ENCODE measurements around the gene FAM111B. TPM values are rescaled to one million over a fixed set of nuclear protein-coding genes. Genes with fewer than 3 reads are reported as not detected.

Gene FAM111B, protein sequence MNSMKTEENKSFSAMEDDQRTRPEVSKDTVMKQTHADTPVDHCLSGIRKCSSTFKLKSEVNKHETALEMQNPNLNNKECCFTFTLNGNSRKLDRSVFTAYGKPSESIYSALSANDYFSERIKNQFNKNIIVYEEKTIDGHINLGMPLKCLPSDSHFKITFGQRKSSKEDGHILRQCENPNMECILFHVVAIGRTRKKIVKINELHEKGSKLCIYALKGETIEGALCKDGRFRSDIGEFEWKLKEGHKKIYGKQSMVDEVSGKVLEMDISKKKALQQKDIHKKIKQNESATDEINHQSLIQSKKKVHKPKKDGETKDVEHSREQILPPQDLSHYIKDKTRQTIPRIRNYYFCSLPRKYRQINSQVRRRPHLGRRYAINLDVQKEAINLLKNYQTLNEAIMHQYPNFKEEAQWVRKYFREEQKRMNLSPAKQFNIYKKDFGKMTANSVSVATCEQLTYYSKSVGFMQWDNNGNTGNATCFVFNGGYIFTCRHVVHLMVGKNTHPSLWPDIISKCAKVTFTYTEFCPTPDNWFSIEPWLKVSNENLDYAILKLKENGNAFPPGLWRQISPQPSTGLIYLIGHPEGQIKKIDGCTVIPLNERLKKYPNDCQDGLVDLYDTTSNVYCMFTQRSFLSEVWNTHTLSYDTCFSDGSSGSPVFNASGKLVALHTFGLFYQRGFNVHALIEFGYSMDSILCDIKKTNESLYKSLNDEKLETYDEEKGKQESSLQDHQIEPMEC
- polyA plus RNA-seq (0.54 to 5.3 TPM (median 4.9 TPM) in 3 replicates), polyA minus RNA-seq (0.53 to 9.1 TPM (median 2.4 TPM) in 3 replicates)
- 0.15 TPM for polyA plus RNA-seq (2011; ENCODE audit: low read depth)
- polyA plus RNA-seq (2011; cell fraction: cytosol; rRNA removed) = 0.66 and 1.9 TPM in 2 replicates
- polyA plus RNA-seq (2011; cell fraction: nucleus; rRNA removed) = 0.64 and 1.1 TPM in 2 replicates
- 0.11 and 5.4 TPM in 2 replicates for polyA plus RNA-seq (2012; ENCODE audit: low replicate concordance)
- 1.3 TPM for polyA minus RNA-seq (2011; cell fraction: cytosol; rRNA and poly(A)+ RNA removed)
- 0.62 and 1.3 TPM in 2 replicates for polyA minus RNA-seq (2011; cell fraction: nucleus; rRNA and poly(A)+ RNA removed)

DNA sequence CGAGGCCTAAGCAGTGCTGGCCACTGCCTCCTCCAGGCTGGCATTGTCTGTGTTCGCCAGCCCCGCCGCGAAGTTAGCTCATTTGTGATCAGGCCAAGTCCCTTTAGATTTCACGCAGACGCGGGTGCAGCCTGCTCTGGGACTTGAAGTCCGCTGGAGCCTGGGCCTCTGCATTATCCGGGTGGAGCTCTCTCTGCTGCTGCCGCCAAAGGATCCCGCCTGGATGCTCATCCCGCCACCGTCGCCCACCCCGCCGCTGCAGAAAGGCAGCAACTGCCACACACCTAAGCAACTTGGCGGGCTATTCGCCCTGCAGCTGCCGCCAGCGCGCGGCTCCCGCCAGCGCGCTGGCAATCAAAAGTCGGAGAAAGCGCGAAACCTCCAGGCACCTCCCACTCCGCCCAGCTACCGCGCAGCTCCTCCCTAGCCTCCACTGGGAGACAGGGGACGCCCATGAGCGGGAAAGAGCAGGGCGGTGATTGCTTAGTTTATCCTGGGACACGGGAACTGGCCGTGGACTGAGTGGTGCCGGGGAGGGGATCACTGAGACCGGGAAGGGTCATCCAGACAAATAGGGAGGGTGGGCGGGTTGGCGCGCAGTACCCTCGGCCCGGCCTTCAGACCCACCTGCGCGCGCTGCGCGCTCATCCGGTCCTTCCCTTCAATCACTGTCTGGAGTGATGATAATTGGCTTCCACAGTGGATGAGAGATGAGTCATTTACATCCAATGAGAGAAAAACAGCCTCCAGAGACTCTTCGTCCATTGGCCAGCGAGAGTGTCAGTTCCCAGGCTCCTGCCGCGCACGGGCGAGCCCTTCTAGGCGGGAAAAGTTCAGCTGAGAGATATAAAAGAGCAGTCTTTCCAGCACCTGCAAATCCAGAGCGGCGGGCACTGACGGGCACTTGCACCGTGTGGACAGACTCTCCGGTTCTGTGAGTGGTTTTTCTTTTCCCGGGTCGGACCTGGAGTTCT, at the start of gene FAM111B:
TSS of gene FAM111B (plus strand) at position 875 of the 974 bp plus-strand sequence. CDS start 2,389 bp downstream, outside the sequence.
- Histone ChIP-seq H3K4me2 (ENCODE audit: control insufficient read depth, extremely low read depth, insufficient read depth, low read depth, low read length) (peak within 1 kb of the TSS; percentile 93), H2AFZ (ENCODE audit: control insufficient read depth, low read length) (peak within 1 kb of the TSS; percentile 76), H3K79me2 (ENCODE audit: control insufficient read depth, insufficient read depth, low read length) (peaks cover 2% of the 10 kb centered on the region), H4K20me1 (ENCODE audit: control insufficient read depth, extremely low read depth, insufficient read depth, low read length) (no peaks in the 10 kb centered on the region), H3K27ac (ENCODE audit: control insufficient read depth, insufficient read depth, low read length) (peak within 1 kb of the TSS; percentile 20), H3K9me3 (ENCODE audit: control insufficient read depth, low read depth, low read length) (no peaks in the 10 kb centered on the region), H3K4me3 (ENCODE audit: control insufficient read depth in 2 of 3, extremely low read depth in 1 of 3, insufficient read depth in 2 of 3, low read depth in 1 of 3, low read length in 3 of 3) (peak within 1 kb of the TSS; percentile 47 to 66 (median 56)), H3K9me1 (ENCODE audit: control insufficient read depth, extremely low read depth, insufficient read depth, low read length) (no peaks in the 10 kb centered on the region), H3K9ac (ENCODE audit: control insufficient read depth, extremely low read depth, insufficient read depth, low read length) (peak within 1 kb of the TSS; percentile 54), H3K36me3 (ENCODE audit: control insufficient read depth in 2 of 2, extremely low read depth in 1 of 2, insufficient read depth in 2 of 2, low read length in 2 of 2) (no peaks in the 10 kb centered on the region), H3K27me3 (ENCODE audit: control insufficient read depth, extremely low read depth, insufficient read depth, low read length) (no peaks in the 10 kb centered on the region), H3K4me1 (ENCODE audit: control insufficient read depth, extremely low read depth, insufficient read depth, low read length) (peaks cover 20% of the 10 kb centered on the region)
- TF ChIP-seq EZH2 (IDR thresholded peaks at IDR 0.05; ENCODE audit: low read length) = no peak
- TF ChIP-seq, protein P1, sequence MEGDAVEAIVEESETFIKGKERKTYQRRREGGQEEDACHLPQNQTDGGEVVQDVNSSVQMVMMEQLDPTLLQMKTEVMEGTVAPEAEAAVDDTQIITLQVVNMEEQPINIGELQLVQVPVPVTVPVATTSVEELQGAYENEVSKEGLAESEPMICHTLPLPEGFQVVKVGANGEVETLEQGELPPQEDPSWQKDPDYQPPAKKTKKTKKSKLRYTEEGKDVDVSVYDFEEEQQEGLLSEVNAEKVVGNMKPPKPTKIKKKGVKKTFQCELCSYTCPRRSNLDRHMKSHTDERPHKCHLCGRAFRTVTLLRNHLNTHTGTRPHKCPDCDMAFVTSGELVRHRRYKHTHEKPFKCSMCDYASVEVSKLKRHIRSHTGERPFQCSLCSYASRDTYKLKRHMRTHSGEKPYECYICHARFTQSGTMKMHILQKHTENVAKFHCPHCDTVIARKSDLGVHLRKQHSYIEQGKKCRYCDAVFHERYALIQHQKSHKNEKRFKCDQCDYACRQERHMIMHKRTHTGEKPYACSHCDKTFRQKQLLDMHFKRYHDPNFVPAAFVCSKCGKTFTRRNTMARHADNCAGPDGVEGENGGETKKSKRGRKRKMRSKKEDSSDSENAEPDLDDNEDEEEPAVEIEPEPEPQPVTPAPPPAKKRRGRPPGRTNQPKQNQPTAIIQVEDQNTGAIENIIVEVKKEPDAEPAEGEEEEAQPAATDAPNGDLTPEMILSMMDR (optimal IDR thresholded peaks at IDR 0.05 in 1 of 3, IDR thresholded peaks at IDR 0.05 in 1 of 3, conservative IDR thresholded peaks at IDR 0.05 in 1 of 3; ENCODE audit: extremely low read depth in 1 of 3, insufficient read depth in 2 of 3, low read length in 3 of 3) = peak in 2 of 3 experiments; percentile 8 to 11
- dilution Hi-C loops (cut with MboI; ENCODE audit: extremely low pct_ligation_motif_present, low sequenced_read_pairs) = no loop called here
- peak; percentile 53 for DNase-seq (ENCODE audit: low read depth, low spot score)
- FAIRE-seq = peak; percentile 57
